HG03045 (cell line): ENCODE measurements around the gene RIN2.

Experiments
- ATAC-seq: cut with Tn5 transposase; IDR thresholded peaks from one replicate; pipeline ENCODE4 v1.9.1; 2021; ENCODE audit warnings: mild to moderate bottlenecking, moderate library complexity; ENCODE audit not compliant: unreplicated experiment

RIN2 gene

DNA sequence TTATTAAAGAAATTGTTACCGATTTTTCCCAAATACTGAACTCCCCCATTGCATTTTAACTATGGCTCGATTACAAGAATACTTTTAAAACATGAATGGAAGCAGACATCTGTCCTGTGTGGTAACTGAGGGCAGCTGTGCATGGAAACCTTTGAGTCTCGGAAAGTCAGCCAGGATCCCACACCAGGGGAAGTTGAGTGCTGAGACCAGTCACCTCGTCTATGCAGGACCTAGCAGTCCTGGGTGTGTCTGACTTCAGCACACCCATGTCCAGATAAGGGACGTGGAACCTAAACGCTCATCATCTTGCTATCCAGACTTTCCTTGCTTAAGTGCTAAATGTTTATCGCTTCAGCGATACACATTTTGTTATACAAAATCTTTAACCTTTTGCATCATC lies 6.1 kb downstream of the RIN2 start:
- ATAC-seq, result no peak

DNA sequence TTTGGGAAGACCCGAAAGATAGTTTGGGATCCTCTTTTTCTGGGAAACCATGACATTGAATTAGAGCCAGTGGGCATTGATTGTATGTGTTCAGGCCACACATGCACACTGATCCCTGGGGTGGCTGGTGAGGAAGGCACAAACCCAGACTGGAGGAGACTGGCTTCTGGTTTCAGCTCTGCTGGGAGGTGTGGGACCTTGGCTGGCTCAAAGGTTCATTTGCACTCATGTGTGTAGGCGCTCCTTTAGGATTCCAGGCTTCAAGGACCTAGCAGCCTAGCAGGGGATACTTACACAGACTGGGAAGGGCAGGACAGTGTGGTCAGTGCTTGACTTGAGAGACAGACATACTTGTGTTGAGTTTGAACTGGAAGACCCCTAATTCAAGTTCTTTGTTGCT lies 7.2 kb downstream of the RIN2 start:
- ATAC-seq, result no peak

DNA sequence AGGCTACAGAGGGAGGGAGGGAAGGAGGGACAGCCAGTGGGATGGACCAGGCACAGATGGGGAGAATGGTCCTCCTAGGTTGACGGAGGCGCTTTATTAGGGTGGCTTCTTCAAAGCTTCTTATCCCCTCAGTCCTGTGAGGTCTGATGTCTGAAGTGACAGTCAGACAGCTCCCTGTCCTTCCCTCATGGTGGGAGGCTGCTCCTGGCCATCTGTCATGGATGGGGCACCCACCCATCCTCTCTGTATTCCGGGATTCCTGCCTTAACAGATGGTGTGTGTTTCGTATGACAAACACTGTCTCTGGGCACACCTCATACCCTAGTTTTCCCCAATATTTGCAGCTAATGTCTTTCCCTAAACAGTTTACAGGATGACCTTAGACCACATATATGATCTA lies 7.9 kb downstream of the RIN2 start:
- no peak for ATAC-seq

DNA sequence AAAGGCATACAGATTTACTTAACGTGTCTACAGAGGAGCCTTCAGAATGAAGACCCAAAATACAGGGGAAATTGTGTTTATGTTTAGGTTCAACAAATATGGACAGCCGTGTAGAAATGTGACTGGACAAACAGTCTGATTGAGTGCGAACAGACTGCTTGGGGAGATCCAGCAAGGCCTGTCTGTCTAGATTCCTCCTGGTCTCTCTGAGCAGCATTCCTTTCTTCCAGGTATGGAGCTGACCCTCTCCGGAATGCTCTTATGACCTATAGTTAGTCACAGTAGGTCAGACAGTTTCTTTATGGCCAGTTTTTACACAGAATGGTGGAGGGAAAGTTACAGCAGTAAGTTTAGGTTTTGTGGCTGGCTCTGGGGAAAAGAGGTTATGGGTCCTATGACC lies 9.0 kb downstream of the RIN2 start:
- ATAC-seq, result no peak

DNA sequence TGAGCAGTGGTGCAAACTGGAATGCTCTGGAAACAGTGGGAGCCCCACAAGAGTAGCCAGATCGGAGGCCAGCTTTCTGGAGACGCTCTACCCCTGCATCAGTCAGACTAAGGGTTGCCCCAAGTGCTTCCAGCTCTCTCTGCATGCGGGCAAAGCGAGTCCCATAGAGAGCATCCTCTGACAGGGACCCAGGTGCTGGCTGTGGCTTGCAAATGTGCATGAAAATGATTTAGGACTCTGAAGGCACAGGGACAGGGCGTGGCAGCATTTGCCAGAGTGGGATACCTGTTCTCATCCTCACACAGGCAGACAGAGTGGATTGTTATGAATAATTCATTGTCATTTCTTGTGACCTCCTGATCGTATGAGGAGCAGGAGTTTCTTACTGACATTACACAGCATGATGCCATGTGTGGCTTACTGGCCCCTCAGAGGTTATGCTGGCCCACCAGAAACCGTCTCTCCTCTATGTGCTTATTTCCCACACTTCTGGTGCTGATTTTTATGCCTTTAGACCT lies 10.3 kb downstream of the RIN2 start:
- ATAC-seq, result no peak

DNA sequence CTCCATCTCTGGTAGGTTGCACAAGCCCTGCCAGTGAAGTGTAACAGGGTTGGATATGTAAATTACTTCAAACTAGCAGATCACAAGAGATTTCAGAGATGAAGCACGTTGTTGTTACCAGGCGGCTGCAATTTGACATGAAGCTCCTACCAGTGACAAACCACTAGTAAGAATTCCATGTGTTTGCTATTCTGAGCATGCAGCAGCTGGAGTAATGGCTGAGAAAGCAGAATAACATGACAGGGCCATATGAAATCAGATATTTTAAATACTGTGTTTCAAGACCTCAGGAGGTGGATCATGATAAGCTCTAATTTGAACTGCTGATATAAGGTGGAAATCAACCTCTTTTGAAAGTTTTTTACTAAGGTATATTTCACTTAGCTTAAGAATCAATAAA lies 11.4 kb downstream of the RIN2 start:
- ATAC-seq, result no peak

DNA sequence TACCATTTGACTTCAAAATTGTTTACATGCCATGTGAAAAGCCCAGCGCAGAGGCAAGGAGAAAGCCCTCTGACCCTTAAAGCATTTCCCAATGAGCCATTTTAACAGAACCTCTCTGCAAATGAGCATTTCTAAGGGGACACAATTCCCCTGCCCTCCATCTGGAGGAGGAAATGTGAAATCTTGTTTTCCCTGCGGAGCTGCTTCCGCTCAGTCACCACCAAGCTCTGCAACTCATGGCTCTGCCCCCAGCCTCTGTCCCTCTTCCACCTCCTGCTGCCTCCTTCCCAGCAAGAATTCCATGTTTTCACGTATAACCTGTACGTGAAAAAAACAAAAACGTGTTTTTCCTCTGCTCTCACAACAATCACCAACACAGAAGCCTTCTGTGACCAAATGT lies 12.3 kb downstream of the RIN2 start:
- ATAC-seq, result no peak

DNA sequence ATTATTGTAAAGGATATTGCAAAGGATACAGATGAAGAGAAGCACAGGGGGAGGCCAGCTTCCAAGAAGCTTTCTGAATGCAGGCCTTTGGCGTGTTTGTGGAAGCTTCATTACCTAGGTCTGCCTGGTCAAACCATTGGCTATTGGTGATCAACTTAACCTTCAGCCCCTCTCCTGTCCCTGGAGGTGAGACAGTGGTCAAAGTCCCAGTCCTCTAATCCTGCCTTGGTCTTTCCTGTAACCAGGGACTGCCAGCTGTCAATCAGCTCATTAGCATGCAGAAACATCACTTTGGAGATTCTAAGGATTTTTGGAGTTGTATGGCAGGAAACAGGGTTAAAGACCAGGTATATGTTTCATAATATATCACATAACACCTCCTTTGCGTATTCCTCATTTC lies 13.0 kb downstream of the RIN2 start:
- no peak for ATAC-seq

DNA sequence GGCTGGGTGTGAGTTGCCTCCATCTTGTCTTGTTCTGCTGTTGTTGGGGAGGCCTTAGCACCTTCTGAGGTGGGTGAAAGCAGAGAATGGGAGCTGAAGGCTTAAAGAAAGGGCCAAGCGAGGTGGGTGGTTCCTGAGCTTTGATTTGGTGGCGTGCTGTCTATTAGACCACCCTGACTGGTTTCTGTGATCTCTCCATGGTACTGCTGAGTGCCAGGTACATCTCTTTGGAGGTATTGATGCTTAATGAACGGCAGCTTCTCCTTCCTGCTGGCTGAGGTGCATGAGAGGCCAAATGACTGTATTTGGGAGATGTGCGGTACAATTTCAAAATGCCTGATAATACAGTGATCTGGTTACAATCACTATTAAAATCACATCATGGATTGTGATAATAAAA lies 15.4 kb downstream of the RIN2 start:
- ATAC-seq, result no peak

DNA sequence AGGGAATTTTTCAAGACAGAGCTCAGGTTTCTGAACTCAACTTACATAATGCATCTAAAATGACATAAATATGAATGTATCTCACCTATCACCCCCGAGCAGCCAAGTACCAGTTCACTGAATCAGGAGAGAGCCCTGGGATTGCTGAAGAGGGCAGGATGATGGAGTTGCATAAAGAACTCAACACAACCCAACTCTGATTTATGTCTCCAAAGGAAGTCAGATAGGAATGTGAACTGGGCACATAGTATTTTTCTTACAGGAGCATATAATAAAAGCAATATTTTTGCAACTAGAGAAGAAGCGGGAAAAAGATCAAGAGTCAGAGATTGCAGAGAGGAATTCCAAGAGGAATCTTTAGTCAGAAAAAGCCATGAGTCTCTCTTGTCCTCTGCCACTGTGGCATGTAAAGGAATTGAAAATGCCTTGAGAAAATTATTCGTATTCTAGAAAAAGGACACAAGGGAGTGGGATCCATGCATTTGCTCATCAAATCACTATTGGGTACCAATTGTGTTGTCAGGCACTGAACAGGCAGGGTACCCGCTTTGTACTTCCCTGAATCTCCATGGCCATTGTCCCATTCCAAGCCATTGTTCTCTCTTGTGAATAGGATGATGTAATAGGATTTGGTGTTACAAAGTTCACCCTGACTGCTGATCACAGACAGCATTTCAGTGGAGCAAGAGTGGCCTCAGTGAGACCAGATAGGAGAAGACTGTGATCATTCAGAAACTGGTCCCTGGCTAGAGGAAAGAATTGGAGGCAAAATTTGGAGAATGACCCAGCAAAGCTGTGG lies 16.3 kb downstream of the RIN2 start:
- ATAC-seq, result no peak

DNA sequence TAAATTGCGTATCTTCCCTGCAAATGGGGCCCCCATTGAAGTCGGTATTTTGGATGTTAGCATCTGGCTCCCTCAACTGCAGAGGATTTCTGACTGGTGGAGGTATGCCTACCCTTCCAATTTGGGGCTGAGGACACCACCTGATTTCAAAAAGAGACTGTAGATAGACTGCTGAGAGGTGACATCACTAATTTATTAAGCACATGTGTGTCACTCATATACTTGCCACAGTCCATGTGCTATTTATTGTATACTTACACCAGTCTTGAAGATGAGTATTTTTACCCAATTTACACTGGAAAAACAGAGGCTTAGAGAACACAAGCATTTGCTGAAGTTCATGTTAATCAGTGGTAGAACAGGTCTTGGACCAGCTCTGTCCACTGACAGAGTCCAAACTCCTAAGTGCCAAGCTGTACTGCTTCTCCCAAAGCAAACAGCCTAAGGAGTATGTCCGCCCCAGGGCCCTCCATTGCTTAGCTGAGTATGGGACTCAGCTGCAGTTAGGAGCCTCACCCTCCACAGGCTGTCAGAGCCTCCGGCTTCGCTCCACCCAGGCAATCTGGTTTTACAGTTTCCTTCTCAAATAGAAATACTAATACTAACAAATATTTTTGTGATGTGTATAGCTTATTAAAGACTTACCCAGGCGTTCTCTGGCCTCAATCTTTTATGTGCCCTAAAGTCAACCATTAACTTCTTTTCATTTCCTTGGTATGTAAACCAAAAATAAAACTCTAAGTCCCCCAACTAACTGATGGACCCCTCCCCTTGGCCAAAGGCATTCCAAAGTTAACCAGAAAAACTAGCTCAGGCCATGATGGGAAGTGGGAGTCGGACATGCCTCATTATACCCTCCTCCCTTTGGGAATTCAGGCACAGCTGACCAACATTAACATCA lies 17.5 kb downstream of the RIN2 start:
- no peak for ATAC-seq

DNA sequence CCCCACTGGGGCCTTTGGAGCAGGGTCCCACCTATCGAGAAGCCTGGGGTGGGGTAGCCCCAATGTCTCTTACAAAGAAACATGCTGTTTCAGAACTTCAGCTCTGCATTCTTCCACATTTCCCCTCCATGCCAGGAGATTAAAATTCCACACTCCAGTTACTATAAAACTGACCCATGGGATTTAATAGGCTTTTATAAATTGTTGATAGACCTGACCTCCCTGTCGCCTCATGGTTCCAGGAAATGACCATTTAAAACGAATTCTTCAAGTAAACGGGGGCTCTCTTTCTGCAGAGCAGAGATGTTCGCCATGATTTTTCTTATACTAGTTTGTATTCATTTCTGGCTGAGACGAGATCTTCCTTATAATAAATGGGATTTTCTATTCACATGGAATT lies 19.3 kb downstream of the RIN2 start:
- no peak for ATAC-seq

DNA sequence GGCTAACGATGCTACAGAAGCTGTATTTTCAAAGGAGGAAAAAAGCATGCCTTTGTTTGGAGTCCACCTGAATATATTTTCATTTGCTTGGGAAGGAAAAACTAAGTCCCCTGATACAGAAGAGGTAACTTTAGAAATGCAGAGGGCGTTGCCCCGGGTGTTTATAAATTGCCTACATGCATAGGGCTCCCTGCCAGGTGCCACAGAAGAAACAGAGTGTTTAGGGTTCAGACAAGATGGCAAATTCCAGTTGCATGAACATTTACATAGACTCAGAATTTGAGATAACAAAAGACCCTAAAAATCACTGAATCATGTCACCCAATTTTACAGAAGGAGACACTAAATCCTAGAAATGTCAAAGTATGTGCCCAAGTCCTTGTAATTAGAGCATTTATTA lies 19.9 kb downstream of the RIN2 start:
- ATAC-seq, result no peak

DNA sequence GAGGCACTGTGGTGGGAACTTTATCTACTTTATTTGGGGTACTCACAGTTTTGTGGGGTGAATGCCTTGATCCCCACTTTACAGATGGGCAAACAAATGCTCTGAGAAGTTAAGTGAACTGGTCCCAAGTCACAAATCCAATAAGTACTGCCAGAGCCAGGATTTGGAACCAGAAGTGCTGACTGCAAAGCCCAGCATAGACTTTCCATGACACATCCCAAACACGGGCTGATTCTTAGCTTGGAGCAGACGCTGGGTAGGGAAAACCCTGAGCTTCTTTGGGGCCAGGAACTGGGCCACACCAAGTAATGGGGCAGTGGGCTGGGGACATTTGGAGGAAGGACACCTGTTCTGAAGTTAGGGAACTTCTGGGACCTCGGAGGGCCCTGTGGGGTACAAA lies 20.3 kb downstream of the RIN2 start:
- no peak for ATAC-seq

DNA sequence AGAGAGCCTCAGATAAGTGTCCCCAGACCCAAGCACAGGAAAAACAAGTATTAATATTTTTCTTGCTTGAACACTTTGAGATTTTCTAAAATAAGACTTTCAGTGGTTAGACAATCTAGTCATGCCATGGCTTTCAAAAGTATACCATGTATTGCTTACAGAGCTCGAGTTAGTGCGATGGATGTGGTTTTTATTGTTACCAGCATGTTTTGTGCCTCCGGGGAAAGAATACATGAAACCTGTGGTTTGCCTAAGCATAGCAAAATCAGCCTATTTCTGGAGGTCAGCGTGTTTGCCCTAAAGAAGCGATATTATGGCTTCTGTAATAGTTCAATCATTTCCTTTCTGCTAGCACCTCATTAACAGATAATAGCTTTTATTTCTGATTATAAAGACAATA lies 21.6 kb downstream of the RIN2 start:
- ATAC-seq, result no peak

DNA sequence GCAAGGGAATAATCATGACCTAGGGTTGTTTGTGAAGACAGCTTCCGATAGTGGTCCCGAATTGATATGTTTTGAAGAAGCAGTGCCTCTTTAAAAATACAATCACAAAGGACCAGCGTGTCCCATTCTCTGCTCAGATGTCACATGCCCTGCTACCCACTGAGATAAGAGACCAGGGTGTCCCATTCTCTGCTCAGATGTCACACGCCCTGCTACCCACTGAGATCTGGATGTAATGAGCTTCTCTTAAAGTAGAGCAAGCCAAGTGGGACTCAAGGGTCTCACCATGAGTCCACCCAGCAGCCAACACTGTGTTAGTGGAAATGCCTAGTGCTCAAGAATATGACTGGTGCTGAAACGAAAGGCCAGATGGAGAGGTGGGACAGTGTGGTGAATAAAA lies 22.2 kb downstream of the RIN2 start:
- ATAC-seq, result no peak

DNA sequence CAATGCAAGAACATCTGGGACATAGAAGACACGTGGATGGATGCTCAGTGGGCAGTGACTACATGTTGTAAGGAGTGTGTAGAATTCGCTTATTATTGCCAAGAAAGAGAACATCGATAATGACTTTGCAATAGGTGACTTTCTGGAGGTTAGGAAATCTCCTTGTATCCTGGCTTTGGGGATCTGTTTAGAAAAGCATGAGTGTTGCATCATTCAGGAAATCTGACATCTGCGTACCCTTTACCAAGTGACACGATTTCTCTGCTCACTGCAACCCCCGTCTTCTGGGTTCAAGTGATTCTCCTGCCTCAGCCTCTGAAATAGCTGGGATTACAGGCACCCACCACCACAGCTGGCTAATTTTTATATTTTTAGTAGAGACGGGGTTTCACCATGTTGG lies 23.2 kb downstream of the RIN2 start:
- no peak for ATAC-seq

DNA sequence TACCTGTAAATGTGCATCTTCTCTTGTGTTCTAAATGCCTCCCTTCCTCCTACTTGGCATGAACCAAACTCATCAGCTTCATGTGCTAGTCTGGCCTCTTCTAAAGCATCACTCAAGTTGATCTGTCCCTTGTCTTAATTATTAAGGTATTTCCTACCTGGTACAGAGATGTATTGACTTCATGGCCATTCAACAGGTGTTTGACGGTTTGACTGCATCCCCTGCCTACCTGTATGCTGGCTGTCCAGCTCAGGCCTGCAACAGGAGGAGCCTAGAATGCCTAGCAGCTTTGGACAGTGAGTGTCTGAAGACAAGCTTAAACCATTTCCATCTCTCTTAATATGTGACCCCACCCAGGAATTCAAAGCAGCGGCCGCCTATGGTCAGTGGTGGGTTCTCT lies 24.6 kb downstream of the RIN2 start:
- ATAC-seq, result no peak

DNA sequence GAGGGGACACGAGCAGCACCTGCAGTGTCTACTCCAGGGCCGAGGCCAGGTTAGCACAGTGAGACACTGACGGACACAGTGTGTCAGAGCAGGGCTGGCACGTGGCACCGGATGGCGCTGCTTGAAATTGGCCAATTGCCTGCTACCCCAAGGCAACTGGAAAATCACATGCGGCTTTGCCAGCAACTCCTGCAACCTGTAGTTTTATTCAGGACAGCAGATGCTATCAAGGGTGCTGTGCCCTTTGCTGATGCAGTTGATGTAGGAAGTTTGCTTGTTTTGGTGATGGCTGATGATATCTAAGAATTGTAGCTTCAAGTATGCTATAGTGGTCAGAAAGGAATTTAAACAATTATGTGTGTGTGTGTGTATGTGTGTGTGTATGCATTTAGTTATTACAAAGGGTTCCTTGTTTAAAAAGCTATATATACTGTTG lies 25.9 kb downstream of the RIN2 start:
- no peak for ATAC-seq

DNA sequence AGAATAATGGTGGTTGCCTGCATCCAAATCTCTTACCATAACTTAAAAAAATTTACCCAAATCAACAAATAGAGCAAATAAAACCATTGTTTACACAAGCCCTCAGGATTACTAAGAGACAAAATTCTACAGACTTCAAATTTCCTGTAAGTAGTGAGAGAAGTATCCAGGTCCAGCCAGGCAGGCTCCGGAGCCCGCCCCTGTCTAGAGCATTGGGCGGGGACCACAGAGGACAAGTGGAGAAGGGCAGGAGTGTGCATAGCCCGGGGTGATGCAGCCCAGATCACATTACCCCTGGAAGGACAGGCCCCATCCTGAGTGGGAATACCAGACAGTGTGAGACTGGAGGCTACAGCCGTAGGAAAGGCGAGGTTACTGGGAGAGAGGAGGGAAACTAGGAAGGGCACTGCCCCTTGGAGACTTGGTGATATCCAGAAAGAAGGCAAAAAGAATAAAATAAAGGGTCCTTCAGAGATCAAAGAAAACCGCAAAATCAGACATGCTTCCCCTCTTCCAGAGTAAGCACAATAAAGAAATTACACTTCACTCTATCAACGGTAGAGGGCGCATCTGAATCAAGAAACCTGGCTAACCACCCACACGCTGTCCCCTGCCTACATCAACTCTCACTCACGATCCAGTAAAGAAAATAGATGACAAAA lies 26.6 kb downstream of the RIN2 start:
- ATAC-seq, result no peak

DNA sequence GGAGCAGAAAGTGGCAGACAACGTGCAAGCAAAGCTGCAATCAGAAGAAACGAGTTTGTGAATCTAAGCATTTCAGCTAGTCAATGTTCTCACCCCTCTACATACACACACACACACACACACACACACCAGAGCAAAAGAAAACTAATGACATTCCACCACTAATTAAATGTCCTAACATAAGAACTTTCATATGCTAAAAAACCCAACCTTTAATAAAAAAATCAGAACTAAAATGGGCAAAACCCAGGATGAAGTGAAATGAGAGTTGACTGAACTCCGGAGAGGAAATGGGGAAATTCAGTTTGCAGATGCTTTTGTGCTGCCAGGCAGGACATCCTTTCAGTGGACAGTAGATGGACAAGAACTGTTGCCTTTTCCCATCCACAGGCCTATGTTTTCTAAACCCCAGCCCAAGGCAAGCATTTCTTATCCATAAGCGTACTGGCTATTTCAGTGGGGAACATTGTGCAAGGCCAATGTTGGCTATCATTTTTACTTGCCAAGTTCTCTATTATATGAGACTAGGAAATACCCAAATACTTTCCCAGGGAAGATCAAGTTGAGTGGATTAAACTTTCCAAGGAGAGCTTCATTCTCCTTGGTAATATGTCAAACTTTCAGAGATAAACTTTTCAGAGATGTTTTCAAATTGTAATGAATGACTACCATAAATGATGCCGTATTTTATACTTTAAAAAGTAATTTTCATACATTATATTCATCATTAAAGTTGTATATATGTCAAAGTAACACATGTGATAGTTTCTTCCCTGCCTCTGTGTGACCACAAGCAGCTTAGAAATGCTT lies 27.3 kb downstream of the RIN2 start:
- ATAC-seq, result no peak
